ENCODE data around the gene ZNF536.

DNA sequence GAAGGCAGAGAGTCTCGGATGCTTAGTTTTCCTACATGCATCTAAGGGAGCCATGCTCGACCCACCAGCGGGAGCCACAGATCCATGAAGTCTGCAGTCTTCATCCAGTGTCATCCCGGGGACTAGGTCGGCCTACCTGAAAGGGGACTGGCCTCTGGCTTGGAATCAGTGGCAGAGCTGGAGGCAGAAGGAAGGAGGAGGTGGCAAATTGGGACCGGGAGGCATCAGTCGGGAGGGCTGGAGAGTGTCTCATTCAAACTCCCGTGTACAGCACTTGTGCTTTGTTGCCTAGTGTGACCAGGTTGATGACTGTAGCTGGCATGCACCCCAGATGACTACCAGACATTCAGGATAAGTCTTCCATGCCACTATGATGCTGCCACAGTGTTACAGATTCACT lies 26.5 kb upstream of the ZNF536 start:
- TF ChIP-seq NFYC (CRISPR knock-in tag; IDR thresholded peaks at IDR 0.05) (no peak), RXRB (CRISPR knock-in tag; IDR thresholded peaks at IDR 0.05; ENCODE audit: borderline replicate concordance) (no peak), ZNF274 (CRISPR knock-in tag; IDR thresholded peaks at IDR 0.05) (no peak), ZNF460 (CRISPR knock-in tag; IDR thresholded peaks at IDR 0.05; ENCODE audit: borderline replicate concordance) (no peak), ZNF737 (CRISPR knock-in tag; IDR thresholded peaks at IDR 0.05; ENCODE audit: borderline replicate concordance) (no peak), JUNB (CRISPR knock-in tag; IDR thresholded peaks at IDR 0.05; ENCODE audit: borderline replicate concordance) (no peak), HMG20A (CRISPR knock-in tag; IDR thresholded peaks at IDR 0.05; ENCODE audit: borderline replicate concordance) (no peak), POLR2A (IDR thresholded peaks at IDR 0.05; ENCODE audit: insufficient read depth in 1 of 2, low read depth in 2 of 2, low read length in 2 of 2) (no peak)
- TF ChIP-seq, protein P1, sequence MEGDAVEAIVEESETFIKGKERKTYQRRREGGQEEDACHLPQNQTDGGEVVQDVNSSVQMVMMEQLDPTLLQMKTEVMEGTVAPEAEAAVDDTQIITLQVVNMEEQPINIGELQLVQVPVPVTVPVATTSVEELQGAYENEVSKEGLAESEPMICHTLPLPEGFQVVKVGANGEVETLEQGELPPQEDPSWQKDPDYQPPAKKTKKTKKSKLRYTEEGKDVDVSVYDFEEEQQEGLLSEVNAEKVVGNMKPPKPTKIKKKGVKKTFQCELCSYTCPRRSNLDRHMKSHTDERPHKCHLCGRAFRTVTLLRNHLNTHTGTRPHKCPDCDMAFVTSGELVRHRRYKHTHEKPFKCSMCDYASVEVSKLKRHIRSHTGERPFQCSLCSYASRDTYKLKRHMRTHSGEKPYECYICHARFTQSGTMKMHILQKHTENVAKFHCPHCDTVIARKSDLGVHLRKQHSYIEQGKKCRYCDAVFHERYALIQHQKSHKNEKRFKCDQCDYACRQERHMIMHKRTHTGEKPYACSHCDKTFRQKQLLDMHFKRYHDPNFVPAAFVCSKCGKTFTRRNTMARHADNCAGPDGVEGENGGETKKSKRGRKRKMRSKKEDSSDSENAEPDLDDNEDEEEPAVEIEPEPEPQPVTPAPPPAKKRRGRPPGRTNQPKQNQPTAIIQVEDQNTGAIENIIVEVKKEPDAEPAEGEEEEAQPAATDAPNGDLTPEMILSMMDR (CRISPR knock-in tag; IDR thresholded peaks at IDR 0.05): no peak
- TF ChIP-seq, protein P2, sequence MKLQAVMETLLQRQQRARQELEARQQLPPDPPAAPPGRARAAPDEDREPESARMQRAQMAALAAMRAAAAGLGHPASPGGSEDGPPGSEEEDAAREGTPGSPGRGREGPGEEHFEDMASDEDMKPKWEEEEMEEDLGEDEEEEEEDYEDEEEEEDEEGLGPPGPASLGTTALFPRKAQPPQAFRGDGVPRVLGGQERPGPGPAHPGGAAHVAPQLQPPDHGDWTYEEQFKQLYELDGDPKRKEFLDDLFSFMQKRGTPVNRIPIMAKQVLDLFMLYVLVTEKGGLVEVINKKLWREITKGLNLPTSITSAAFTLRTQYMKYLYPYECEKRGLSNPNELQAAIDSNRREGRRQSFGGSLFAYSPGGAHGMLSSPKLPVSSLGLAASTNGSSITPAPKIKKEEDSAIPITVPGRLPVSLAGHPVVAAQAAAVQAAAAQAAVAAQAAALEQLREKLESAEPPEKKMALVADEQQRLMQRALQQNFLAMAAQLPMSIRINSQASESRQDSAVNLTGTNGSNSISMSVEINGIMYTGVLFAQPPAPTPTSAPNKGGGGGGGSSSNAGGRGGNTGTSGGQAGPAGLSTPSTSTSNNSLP (IDR thresholded peaks at IDR 0.05; ENCODE audit: low read depth, low read length): no peak
- TF ChIP-seq, protein P3, sequence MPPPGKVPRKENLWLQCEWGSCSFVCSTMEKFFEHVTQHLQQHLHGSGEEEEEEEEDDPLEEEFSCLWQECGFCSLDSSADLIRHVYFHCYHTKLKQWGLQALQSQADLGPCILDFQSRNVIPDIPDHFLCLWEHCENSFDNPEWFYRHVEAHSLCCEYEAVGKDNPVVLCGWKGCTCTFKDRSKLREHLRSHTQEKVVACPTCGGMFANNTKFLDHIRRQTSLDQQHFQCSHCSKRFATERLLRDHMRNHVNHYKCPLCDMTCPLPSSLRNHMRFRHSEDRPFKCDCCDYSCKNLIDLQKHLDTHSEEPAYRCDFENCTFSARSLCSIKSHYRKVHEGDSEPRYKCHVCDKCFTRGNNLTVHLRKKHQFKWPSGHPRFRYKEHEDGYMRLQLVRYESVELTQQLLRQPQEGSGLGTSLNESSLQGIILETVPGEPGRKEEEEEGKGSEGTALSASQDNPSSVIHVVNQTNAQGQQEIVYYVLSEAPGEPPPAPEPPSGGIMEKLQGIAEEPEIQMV (CRISPR knock-in tag; IDR thresholded peaks at IDR 0.05; ENCODE audit: low read depth): no peak
- TF ChIP-seq, protein P4, sequence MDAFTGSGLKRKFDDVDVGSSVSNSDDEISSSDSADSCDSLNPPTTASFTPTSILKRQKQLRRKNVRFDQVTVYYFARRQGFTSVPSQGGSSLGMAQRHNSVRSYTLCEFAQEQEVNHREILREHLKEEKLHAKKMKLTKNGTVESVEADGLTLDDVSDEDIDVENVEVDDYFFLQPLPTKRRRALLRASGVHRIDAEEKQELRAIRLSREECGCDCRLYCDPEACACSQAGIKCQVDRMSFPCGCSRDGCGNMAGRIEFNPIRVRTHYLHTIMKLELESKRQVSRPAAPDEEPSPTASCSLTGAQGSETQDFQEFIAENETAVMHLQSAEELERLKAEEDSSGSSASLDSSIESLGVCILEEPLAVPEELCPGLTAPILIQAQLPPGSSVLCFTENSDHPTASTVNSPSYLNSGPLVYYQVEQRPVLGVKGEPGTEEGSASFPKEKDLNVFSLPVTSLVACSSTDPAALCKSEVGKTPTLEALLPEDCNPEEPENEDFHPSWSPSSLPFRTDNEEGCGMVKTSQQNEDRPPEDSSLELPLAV (CRISPR knock-in tag; conservative IDR thresholded peaks at IDR 0.05; ENCODE audit: low read depth): no peak
